Activated CD8-positive, alpha-beta memory T cell treated with anti-CD3 and anti-CD28 coated beads for 36 hours (primary cell): ENCODE measurements around the gene TAB3. TPM values are rescaled to one million over a fixed set of nuclear protein-coding genes. Genes with fewer than 3 reads are reported as not detected.

Experiments used
- CTCF ChIA-PET: fragments of 350-600 bp; sonication (Branson Sonifier 250); formaldehyde crosslinking; loops from one replicate; lab custom pipeline; 2021; ENCODE audit warnings: antibody characterized with exemption; lab: Charles Lee
- POLR2A ChIA-PET: fragments of 350-600 bp; sonication (Branson Sonifier 250); formaldehyde crosslinking; loops from one replicate; lab custom pipeline; 2021; ENCODE audit warnings: antibody characterized with exemption; lab: Charles Lee
- total RNA-seq, 2 experiments: library from RNA; stranded (reverse); gene quantifications; one replicate each; pipeline ENCODE4 v1.2.3, GENCODE V29; 2021

Gene TAB3
- total RNA-seq, 2 experiments from 2014 or later, result 18.9 to 20.0 TPM

- ChIA-PET POLR2A (no interaction called here), CTCF (no interaction called here)
These were observed 418 bp downstream of the TAB3 start for GRCh38 chrX:30888526-30889146.

GRCh38 chrX:30887721-30888120 lies 1.3 kb downstream of the TAB3 start:
- ChIA-PET POLR2A (interaction anchor here (0.9 kb wide), 1 partner anchor 175 kb away, joined by 3 read pairs; no protein-coding TSS in a partner anchor), CTCF (no interaction called here)

GRCh38 chrX:30887288-30887687 lies 1.8 kb downstream of the TAB3 start:
- ChIA-PET POLR2A (interaction anchor here (0.9 kb wide), 1 partner anchor 175 kb away, joined by 3 read pairs; no protein-coding TSS in a partner anchor), CTCF (no interaction called here)

- ChIA-PET POLR2A (no interaction called here), CTCF (interaction anchor here (0.7 kb wide), 1 partner anchor 53 kb away, joined by 3 read pairs; no protein-coding TSS in a partner anchor)
These were observed 3.9 kb downstream of the TAB3 start for GRCh38 chrX:30885136-30885535.

- ChIA-PET CTCF (no interaction called here), POLR2A (no interaction called here)
These were observed 5.9 kb downstream of the TAB3 start for GRCh38 chrX:30883138-30883537.

- ChIA-PET POLR2A (no interaction called here), CTCF (no interaction called here)
These were observed 7.3 kb downstream of the TAB3 start for GRCh38 chrX:30881797-30882196.

GRCh38 chrX:30881390-30881789 lies 7.7 kb downstream of the TAB3 start:
- ChIA-PET CTCF (no interaction called here), POLR2A (no interaction called here)

GRCh38 chrX:30880058-30880457 lies 9.0 kb downstream of the TAB3 start:
- POLR2A ChIA-PET, result no interaction called here
- CTCF ChIA-PET, result interaction anchor here (1.2 kb wide), 1 partner anchor 16 kb away, joined by 3 read pairs; no protein-coding TSS in a partner anchor

- CTCF ChIA-PET, result no interaction called here
- POLR2A ChIA-PET, result no interaction called here
These were observed 12.7 kb downstream of the TAB3 start for GRCh38 chrX:30876367-30876766.

- ChIA-PET CTCF (no interaction called here), POLR2A (no interaction called here)
These were observed 13.1 kb downstream of the TAB3 start for GRCh38 chrX:30875957-30876356.

GRCh38 chrX:30874851-30875250 lies 14.2 kb downstream of the TAB3 start:
- CTCF ChIA-PET, result no interaction called here
- POLR2A ChIA-PET, result no interaction called here

GRCh38 chrX:30870572-30870971 lies 18.5 kb downstream of the TAB3 start:
- POLR2A ChIA-PET, result no interaction called here

GRCh38 chrX:30865612-30866011 lies 23.4 kb downstream of the TAB3 start:
- ChIA-PET POLR2A (no interaction called here), CTCF (no interaction called here)

More at GRCh38 chrX:30870572-30870971, 18.5 kb downstream of the TAB3 start:
- CTCF ChIA-PET, result no interaction called here

GRCh38 chrX:30865015-30865414 lies 24.0 kb downstream of the TAB3 start:
- POLR2A ChIA-PET, result no interaction called here

GRCh38 chrX:30864383-30864785 lies 24.7 kb downstream of the TAB3 start:
- POLR2A ChIA-PET, result no interaction called here
- CTCF ChIA-PET, result interaction anchor here (1.2 kb wide), 1 partner anchor 15 kb away, joined by 3 read pairs; no protein-coding TSS in a partner anchor

More at GRCh38 chrX:30865015-30865414, 24.0 kb downstream of the TAB3 start:
- CTCF ChIA-PET, result interaction anchor here (1.2 kb wide), 1 partner anchor 14 kb away, joined by 3 read pairs; no protein-coding TSS in a partner anchor

- ChIA-PET POLR2A (no interaction called here), CTCF (interaction anchor here (1.2 kb wide), 1 partner anchor 15 kb away, joined by 3 read pairs; no protein-coding TSS in a partner anchor)
These were observed 25.1 kb downstream of the TAB3 start for GRCh38 chrX:30863974-30864373.

- POLR2A ChIA-PET, result no interaction called here
These were observed 31.0 kb downstream of the TAB3 start for GRCh38 chrX:30858098-30858497.

GRCh38 chrX:30851449-30851848 lies 37.6 kb downstream of the TAB3 start:
- ChIA-PET POLR2A (no interaction called here), CTCF (no interaction called here)

More at GRCh38 chrX:30858098-30858497, 31.0 kb downstream of the TAB3 start:
- CTCF ChIA-PET, result no interaction called here

GRCh38 chrX:30835373-30835772 lies 53.7 kb downstream of the TAB3 start:
- CTCF ChIA-PET, result no interaction called here
- POLR2A ChIA-PET, result no interaction called here

- ChIA-PET POLR2A (no interaction called here), CTCF (interaction anchor here (0.7 kb wide), 1 partner anchor 157 kb away, joined by 4 read pairs; no protein-coding TSS in a partner anchor)
These were observed 55.2 kb downstream of the TAB3 start for GRCh38 chrX:30833896-30834295.

GRCh38 chrX:30831082-30831481 lies 58.0 kb downstream of the TAB3 start:
- CTCF ChIA-PET, result no interaction called here
- POLR2A ChIA-PET, result no interaction called here
